ENCODE data around the gene CCBE1. TPM values are rescaled to one million over a fixed set of nuclear protein-coding genes. Genes with fewer than 3 reads are reported as not detected.

The CCBE1 gene
- total RNA-seq, 1 donor from 2014 or later: 6.4 TPM

GRCh38 chr18:59547581-59548182, 149.5 kb downstream of the CCBE1 start:
- Mint-ChIP-seq H3K27me3 (ENCODE audit: insufficient read depth, low read depth) (peaks cover 5% of the 10 kb centered on the region), H3K36me3 (no peaks in the 10 kb centered on the region), H3K9me3 (no peaks in the 10 kb centered on the region), H3K4me1 (peaks cover 9% of the 10 kb centered on the region), H3K27ac (no peak overlapping the region), H3K4me3 (no peak overlapping the region)
- H3K4me1 ChIP-seq: peaks cover 9% of the 10 kb centered on the region
- H3K4me3 ChIP-seq: no peak overlapping the region
- no peak overlapping the region for H3K27ac ChIP-seq
- H3F3A ChIP-seq (ENCODE audit: low read depth): no peaks in the 10 kb centered on the region
- H3K9me3 ChIP-seq (ENCODE audit: low read depth): no peaks in the 10 kb centered on the region
- peak overlapping the region; percentile 48 for H2AFZ ChIP-seq (replicated peaks)
- no peak overlapping the region for H3K4me2 ChIP-seq
- H3K36me3 ChIP-seq: no peaks in the 10 kb centered on the region
- no peaks in the 10 kb centered on the region for H4K20me1 ChIP-seq (ENCODE audit: low read depth)
- H3K79me2 ChIP-seq (ENCODE audit: low read depth): no peaks in the 10 kb centered on the region
- TF ChIP-seq EZH2 (IDR thresholded peaks at IDR 0.05): no peak
- no peak for TF ChIP-seq EZH2phosphoT487 (IDR thresholded peaks at IDR 0.05)
- TF ChIP-seq, protein P1, sequence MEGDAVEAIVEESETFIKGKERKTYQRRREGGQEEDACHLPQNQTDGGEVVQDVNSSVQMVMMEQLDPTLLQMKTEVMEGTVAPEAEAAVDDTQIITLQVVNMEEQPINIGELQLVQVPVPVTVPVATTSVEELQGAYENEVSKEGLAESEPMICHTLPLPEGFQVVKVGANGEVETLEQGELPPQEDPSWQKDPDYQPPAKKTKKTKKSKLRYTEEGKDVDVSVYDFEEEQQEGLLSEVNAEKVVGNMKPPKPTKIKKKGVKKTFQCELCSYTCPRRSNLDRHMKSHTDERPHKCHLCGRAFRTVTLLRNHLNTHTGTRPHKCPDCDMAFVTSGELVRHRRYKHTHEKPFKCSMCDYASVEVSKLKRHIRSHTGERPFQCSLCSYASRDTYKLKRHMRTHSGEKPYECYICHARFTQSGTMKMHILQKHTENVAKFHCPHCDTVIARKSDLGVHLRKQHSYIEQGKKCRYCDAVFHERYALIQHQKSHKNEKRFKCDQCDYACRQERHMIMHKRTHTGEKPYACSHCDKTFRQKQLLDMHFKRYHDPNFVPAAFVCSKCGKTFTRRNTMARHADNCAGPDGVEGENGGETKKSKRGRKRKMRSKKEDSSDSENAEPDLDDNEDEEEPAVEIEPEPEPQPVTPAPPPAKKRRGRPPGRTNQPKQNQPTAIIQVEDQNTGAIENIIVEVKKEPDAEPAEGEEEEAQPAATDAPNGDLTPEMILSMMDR (IDR thresholded peaks at IDR 0.05): no peak
- DNase-seq (ENCODE audit: low spot score): peak; percentile 24
- no peaks in the 10 kb centered on the region for H3K27me3 ChIP-seq
- no peak overlapping the region for H3K9ac ChIP-seq

- H3K4me3 Mint-ChIP-seq: no peak overlapping the region
- no peak overlapping the region for H3K27ac ChIP-seq
- DNase-seq (ENCODE audit: low spot score): no peak
- H3K27me3 ChIP-seq: no peaks in the 10 kb centered on the region
- H3F3A ChIP-seq (ENCODE audit: low read depth): no peaks in the 10 kb centered on the region
- H3K27me3 Mint-ChIP-seq (ENCODE audit: insufficient read depth, low read depth): peaks cover 5% of the 10 kb centered on the region
- no peak overlapping the region for H3K4me3 ChIP-seq
- H3K4me1 Mint-ChIP-seq: peaks cover 9% of the 10 kb centered on the region
- H3K4me1 ChIP-seq: peaks cover 9% of the 10 kb centered on the region
- TF ChIP-seq, protein P1 (IDR thresholded peaks at IDR 0.05): no peak
- TF ChIP-seq EZH2phosphoT487 (IDR thresholded peaks at IDR 0.05) (no peak), EZH2 (IDR thresholded peaks at IDR 0.05) (no peak)
- H3K9me3 ChIP-seq (ENCODE audit: low read depth): no peaks in the 10 kb centered on the region
- no peaks in the 10 kb centered on the region for H3K9me3 Mint-ChIP-seq
- H4K20me1 ChIP-seq (ENCODE audit: low read depth): no peaks in the 10 kb centered on the region
- no peak overlapping the region for H3K9ac ChIP-seq
- H3K4me2 ChIP-seq: no peak overlapping the region
- H3K79me2 ChIP-seq (ENCODE audit: low read depth): no peaks in the 10 kb centered on the region
- H3K36me3 ChIP-seq: no peaks in the 10 kb centered on the region
- H3K36me3 Mint-ChIP-seq: no peaks in the 10 kb centered on the region
- no peak overlapping the region for H2AFZ ChIP-seq (replicated peaks)
- no peak overlapping the region for H3K27ac Mint-ChIP-seq
These were observed 151.0 kb downstream of the CCBE1 start for GRCh38 chr18:59546188-59546587.

GRCh38 chr18:59540780-59541179, 156.4 kb downstream of the CCBE1 start:
- Histone ChIP-seq H3K9ac (no peak overlapping the region), H3K4me1 (no peaks in the 10 kb centered on the region), H3K9me3 (ENCODE audit: low read depth) (no peaks in the 10 kb centered on the region), H3K27me3 (no peaks in the 10 kb centered on the region), H3K79me2 (ENCODE audit: low read depth) (no peaks in the 10 kb centered on the region), H4K20me1 (ENCODE audit: low read depth) (no peaks in the 10 kb centered on the region), H3K4me2 (no peak overlapping the region), H3K27ac (no peak overlapping the region), H2AFZ (replicated peaks) (no peak overlapping the region), H3K36me3 (no peaks in the 10 kb centered on the region), H3K4me3 (no peak overlapping the region), H3F3A (ENCODE audit: low read depth) (no peaks in the 10 kb centered on the region)
- no peak for DNase-seq (ENCODE audit: low spot score)
- Mint-ChIP-seq H3K4me3 (no peak overlapping the region), H3K9me3 (no peaks in the 10 kb centered on the region), H3K27ac (no peak overlapping the region), H3K4me1 (no peaks in the 10 kb centered on the region), H3K27me3 (ENCODE audit: insufficient read depth, low read depth) (no peaks in the 10 kb centered on the region), H3K36me3 (no peaks in the 10 kb centered on the region)
- TF ChIP-seq, protein P1 (IDR thresholded peaks at IDR 0.05): no peak

All from neural progenitor cell (in vitro differentiated cells).